HEK293 (cell line): Measurements from ENCODE around the gene RPP30.

Source experiments
- CTCF ChIP-seq: fragments of 450-650 bp; formaldehyde crosslinking; IDR thresholded peaks from 2 replicates; pipeline ENCODE4 v1.5.1; 2016; ENCODE audit warnings: missing biosample characterization, missing genetic modification characterization
- HOXD13 ChIP-seq: sonication (generic); formaldehyde crosslinking; IDR thresholded peaks from 2 replicates; pipeline ENCODE4 v1.8.0; 2022; ENCODE audit warnings: missing genetic modification reagents, borderline replicate concordance
- SCRT1 ChIP-seq: fragments of 450-650 bp; formaldehyde crosslinking; IDR thresholded peaks from 2 replicates; pipeline ENCODE4 v1.5.1; 2016; ENCODE audit warnings: missing biosample characterization, missing genetic modification characterization, borderline replicate concordance
- ZFP41 ChIP-seq: fragments of 450-650 bp; formaldehyde crosslinking; IDR thresholded peaks from 2 replicates; pipeline ENCODE4 v1.5.1; 2016; ENCODE audit warnings: missing biosample characterization, missing genetic modification characterization, borderline replicate concordance
- ZNF24 ChIP-seq: fragments of 450-650 bp; formaldehyde crosslinking; IDR thresholded peaks from 2 replicates; pipeline ENCODE4 v1.5.1; 2016; ENCODE audit warnings: missing biosample characterization, missing genetic modification characterization
- ZNF311 ChIP-seq: fragments of 450-650 bp; formaldehyde crosslinking; IDR thresholded peaks from 2 replicates; pipeline ENCODE4 v1.5.1; 2017; ENCODE audit warnings: missing biosample characterization, missing genetic modification characterization, borderline replicate concordance
- ZNF596 ChIP-seq: fragments of 450-650 bp; IDR thresholded peaks from 2 replicates; pipeline ENCODE4 v1.5.0; 2018; ENCODE audit warnings: missing biosample characterization, mild to moderate bottlenecking, missing genetic modification characterization, moderate library complexity

- TF ChIP-seq CTCF (tag by site-specific recombination), result no peak
- no peak for TF ChIP-seq HOXD13 (CRISPR knock-in tag)
- no peak for TF ChIP-seq ZNF24 (tag by site-specific recombination)
- TF ChIP-seq ZFP41, result no peak
- TF ChIP-seq ZNF311 (tag by site-specific recombination), result no peak
- no peak for TF ChIP-seq ZNF596
- TF ChIP-seq SCRT1 (tag by site-specific recombination), result no peak
Measured at GRCh38 chr10:90905925-90906324, 34.2 kb downstream of the RPP30 start.
